Coronary artery (tissue), 2 donors: ENCODE results near the gene DSE.

Source experiments
- DNase-seq: peaks from one replicate; pipeline ENCODE4 v3.0.0-alpha.2; 2017; ENCODE audit warnings: low spot score
- H3K27ac ChIP-seq, 2 donors: fragments of 200-600 bp; sonication (generic); one replicate each; pipeline ENCODE4 v1.5.1; 2016 to 2019
- H3K4me3 ChIP-seq: fragments of 200-600 bp; sonication (generic); 2 replicates; pipeline ENCODE4 v1.5.1; 2016; ENCODE audit warnings: mild to moderate bottlenecking, moderate library complexity
- CTCF ChIP-seq: fragments of 200-600 bp; sonication (generic); IDR thresholded peaks from one replicate; pipeline ENCODE4 v1.5.1; 2019; ENCODE audit warnings: antibody characterized with exemption

The DSE gene

GRCh38 chr6:116476002-116476678 is 105.4 kb downstream of the DSE start:
- no peak for TF ChIP-seq CTCF
- Histone ChIP-seq H3K27ac (no peak overlapping the region), H3K4me3 (no peak overlapping the region)
- DNase-seq = no peak

- DNase-seq = no peak
- no peak for TF ChIP-seq CTCF
- Histone ChIP-seq H3K4me3 (no peak overlapping the region), H3K27ac (no peak overlapping the region)
These were observed 112.0 kb downstream of the DSE start for GRCh38 chr6:116482780-116483179.

GRCh38 chr6:116483616-116484015 is 112.9 kb downstream of the DSE start:
- Histone ChIP-seq H3K27ac (no peak overlapping the region), H3K4me3 (no peak overlapping the region)
- DNase-seq = no peak
- TF ChIP-seq CTCF = no peak

GRCh38 chr6:116485559-116486184 is 114.9 kb downstream of the DSE start:
- Histone ChIP-seq H3K27ac (no peak overlapping the region), H3K4me3 (no peak overlapping the region)
- DNase-seq = no peak
- TF ChIP-seq CTCF = no peak

GRCh38 chr6:116491610-116492330 is 121.0 kb downstream of the DSE start:
- no peak overlapping the region for H3K27ac ChIP-seq
- DNase-seq = no peak
- TF ChIP-seq CTCF = no peak
- H3K4me3 ChIP-seq = no peak overlapping the region

- H3K4me3 ChIP-seq = no peak overlapping the region
- DNase-seq = no peak
- H3K27ac ChIP-seq = no peak overlapping the region
- TF ChIP-seq CTCF = no peak
These were observed 121.8 kb downstream of the DSE start for GRCh38 chr6:116492331-116493067.
